Activated CD8-positive, alpha-beta memory T cell treated with anti-CD3 and anti-CD28 coated beads, Interleukin-2, amount 50 U/mL, for 24 hours (primary cell): Measurements from ENCODE around the gene C14orf119.

Experiments used
- DNase-seq: peaks from one replicate; pipeline ENCODE4 v3.0.0-alpha.2; 2020; ENCODE audit errors: extremely low read depth

The C14orf119 gene

DNA sequence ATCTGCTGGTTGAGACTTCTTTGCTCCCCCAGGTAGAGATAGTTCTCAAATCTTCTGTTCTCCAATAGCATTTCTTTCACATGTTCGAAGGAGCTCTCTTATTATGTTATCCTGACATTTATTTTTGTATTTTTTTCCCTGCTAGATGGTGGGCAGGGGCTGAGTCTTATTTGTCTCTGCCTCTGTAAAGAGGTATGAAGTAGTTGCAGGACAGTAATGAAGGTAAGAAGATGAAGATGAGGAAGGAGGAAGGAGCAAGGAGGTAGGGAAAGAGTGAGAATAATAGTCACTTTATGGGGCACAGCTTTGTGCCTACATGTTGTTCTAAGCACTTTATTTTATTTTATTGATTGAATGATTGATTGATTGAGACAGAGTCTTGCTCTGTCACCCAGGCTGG lies 14.5 kb downstream of the C14orf119 start:
- DNase-seq = no peak

DNA sequence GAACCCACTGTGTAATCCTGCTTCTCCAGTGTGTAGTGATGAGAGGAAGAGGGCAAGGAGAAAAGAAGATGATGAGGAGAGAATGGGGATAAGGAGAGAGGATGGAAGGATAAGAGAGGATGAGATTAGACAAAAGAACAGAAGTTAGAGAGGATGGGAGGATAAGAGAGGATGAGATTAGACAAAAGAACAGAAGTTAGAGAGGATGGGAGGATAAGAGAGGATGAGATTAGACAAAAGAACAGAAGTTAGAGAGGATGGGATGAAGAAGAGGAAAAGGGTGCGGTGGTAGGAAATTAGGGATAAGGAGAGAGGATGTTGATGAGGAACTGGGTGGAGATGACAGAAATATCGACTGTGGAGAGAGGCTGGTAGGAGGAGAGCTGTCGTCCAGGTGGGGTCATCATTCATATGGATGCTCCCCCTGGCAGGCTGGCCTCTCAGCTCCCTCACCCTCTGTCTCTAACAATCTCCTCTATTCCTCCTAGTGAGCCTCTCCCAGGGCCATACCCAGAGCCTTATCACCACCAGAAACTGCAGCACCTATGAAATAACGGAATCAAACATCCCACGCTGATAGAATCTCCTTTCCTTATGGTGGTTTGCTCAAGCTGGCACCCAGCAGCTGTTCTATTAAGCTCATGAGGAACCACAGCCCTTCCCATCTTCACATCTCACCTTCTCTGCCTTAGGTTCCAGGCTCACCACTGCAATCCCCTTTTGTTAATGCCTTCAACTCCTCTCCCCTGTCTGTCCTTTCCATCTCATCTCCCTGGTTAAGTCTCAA lies 15.5 kb downstream of the C14orf119 start:
- no peak for DNase-seq

GRCh38 chr14:23112359-23113178 lies 17.3 kb downstream of the C14orf119 start:
- no peak for DNase-seq

DNA sequence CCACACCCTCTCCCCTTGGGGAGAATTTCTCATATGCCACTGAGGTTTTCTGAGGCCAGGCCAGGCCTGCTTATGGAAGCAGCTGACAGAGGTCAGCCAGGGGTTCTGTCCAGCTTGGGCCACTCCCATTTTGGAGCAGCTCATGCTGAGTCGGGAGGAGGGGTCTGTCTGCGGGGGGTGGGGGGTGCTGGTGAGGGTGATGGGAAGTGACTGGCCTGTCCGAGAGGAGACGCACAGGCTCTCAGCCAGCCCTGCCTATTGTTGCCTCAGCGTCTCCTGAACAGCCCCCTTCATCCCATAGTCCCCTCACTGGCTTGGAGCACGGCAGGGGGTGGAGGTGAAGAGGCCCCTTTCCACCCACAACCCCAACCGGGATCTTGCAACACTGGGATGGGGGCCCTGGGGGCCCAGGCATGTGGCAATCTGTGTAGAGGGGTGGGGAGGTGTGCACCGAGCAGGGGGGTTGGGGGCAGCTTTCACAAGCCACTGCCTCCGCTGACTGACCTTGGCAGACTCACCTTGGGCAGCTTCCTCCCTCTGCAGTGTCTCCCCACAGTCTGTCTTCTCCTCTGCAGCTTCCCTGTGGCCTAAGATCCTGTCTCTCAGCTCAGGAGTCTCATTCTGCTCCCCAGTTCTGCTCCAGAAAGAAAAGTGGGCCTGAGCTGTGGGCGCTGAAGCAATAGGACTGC lies 18.3 kb downstream of the C14orf119 start:
- no peak for DNase-seq

DNA sequence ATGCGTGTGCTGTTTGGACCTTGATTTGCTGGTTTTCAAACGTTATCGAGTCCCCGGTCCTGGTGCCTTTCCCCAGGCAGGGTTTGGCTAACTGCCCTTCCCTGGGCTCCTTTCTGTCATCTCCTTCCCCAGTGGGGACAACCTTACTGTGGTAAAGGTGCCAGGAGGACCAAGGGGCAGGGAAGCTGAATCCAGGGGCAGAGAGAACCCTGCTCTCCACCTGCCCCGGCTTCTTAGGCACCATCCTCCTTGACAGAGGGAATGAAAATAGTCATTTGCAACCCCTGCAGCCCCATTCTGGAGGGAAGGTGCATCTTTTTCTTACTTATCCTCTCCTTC lies 18.8 kb downstream of the C14orf119 start:
- no peak for DNase-seq

DNA sequence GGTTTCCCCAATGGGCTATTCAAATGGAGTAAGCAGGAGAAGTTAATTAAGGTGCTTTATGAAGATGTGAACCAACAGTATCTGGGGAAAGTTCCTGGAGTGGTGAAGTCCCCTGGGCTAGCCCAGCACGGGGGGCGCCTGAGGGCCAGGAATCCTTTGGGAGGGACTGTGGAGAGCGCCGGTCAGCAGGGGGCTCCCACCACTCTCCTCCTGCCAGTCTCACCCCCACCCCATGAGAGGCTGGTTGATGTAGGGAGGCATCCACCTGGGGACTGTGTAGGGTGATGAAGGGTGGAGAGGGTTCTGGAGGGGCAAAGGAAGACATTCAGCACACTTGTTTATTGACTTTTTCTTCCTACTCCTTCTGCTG lies 19.3 kb downstream of the C14orf119 start:
- no peak for DNase-seq

- no peak for DNase-seq
Measured at GRCh38 chr14:23115039-23115731, 19.9 kb downstream of the C14orf119 start.

DNA sequence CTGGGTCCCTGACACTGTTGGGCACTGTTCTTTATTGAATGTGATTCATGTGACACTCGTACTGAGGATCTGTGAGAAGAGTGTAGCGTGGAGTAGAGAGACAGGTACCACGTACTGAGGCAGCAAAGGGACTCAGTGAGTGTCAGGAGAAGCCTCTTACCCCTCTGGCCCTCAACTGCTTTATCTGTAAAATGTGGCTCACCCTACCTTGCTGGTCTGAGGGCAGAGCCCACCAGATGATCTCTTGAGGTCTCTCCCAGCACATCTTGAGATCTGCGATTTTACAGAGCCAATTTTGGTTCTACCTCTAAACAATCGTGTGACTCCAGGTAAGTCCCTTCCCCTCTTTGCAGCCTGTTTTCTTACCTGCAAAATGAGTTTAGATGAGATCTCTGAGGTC lies 20.6 kb downstream of the C14orf119 start:
- no peak for DNase-seq

DNA sequence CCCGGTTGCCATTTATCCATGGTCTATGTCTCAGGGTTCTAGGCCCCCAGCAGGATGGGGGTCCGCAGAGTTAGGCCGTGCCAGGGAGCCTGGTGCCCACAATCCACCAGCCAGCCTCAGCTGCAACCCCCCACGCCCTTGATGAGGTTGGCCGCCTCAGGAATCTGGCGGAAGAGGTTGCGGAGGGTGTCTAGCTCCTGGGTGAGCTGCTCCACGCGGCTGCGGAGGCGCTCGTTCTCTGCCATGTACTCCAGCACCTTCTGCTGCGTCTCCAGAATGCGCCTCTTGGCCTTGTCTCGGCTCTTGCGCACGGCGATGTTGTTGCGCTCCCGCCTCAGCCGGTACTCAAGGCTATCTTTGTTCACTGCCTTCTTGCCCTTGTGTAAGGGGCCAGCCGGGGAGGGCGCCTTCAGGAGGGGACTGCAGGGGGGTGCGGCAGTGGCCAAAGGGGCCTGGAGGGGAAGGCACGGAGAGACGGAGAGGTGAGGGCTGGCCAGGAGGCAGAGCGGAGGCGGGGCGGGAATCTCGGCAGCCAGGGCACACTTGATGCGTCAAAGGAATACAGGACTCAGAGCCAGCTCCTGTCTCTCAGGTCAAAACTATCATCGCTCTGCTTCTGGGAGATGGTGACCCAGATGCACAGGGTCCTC lies 22.2 kb downstream of the C14orf119 start:
- no peak for DNase-seq

GRCh38 chr14:23118506-23119362 lies 23.4 kb downstream of the C14orf119 start, which contains the start of gene CEBPE:
Gene CEBPE (minus strand): TSS chr14:23119255. CDS start chr14:23119091, 164 bp downstream.
- no peak for DNase-seq

GRCh38 chr14:23119363-23120327 lies 24.3 kb downstream of the C14orf119 start:
- no peak for DNase-seq

DNA sequence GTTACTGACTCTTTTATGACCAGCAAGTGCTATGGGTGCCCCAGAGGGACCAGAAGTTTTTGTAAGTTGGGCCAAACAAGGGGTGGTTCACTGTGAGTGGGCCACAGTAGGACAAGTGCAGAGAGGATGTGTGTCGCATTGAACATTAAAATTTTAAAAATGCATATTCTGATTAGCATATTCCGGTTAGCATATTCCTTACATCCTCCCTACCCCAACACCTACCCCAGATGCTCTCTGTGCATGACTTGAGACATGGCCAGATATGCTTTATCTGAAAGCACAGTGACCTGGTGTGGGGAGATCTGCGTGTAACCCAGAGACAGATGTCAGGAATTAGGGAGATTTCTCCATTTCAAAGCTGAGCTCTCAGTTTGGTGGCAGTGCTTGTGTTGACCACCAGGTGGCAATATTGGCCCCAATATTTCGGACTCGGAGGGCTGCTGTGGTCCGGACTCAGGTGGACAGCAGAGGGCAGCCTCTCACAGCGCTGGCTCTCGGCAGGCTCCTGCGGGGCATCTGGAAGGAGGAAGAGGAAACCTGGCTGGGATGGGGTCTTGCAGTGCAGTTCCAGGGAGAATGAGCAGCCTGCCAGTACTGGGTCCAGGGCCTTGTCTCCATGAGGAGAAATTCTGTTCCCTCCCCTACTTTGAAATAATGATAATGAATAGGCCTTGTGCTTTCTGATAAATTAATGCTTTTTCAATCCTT lies 25.4 kb downstream of the C14orf119 start:
- DNase-seq = peak; percentile 58

GRCh38 chr14:23121361-23121771 lies 26.1 kb downstream of the C14orf119 start:
- DNase-seq = no peak

DNA sequence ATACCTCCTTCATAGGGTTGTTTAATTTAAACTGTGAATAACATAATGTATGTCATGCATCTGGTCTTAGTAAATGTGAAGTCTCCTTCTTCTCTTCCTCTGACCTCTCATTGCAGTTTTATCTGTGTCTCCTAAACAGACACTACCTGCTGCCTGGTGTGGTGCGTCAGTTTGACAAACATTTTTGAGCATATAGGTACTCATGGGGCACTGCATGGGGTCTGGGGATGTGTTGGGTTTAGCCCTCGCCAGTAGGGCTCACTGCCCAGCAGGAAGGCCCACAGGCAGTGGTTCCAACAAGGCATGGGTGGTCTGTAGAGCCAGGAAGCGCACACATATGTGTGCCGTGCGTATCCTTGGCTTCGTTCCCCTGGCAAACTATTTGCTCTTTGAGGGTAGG lies 26.8 kb downstream of the C14orf119 start:
- DNase-seq = no peak

- DNase-seq = no peak
Measured at GRCh38 chr14:23123419-23123818, 28.1 kb downstream of the C14orf119 start.

DNA sequence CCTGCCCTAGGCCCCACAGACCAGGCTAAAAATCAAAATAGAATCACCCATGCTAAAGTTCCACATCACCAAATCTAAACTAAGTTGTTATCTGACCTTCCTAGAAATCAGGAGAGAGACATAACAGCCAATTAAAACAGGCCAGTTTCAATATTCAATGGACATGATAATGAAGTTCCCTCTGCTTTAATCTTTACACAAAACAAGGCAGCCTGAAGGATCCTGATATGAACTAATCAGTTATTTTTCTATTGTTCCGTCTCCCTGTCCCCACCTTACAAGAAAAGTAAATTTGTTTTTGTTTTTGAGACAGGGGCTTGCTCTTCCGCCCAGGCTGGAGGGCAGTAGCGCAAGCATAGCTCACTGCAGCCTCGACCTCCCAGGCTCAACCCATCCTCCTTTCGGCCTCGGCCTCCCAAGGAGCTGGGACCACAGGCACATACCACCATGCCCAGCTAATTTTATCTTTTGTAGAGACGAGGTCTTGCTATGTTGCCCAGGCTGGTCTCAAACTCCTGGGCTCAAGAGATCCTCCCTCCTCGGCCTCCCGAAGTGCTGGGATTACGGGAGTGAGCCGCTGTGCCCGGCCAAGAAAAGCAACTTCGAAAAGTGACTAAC lies 29.1 kb downstream of the C14orf119 start:
- no peak for DNase-seq

GRCh38 chr14:23125011-23125410 lies 29.7 kb downstream of the C14orf119 start:
- no peak for DNase-seq

- no peak for DNase-seq
Measured at GRCh38 chr14:23125933-23126524, 30.7 kb downstream of the C14orf119 start.
